ENCODE measurements around the gene PSAP.

The PSAP gene

GRCh38 chr10:71840958-71841335, 10.1 kb downstream of the PSAP start:
- Histone ChIP-seq H3K27ac (ENCODE audit: low read depth, low read length) (peak overlapping the region; percentile 38), H3K36me3 (ENCODE audit: insufficient read depth, low read length) (no peaks in the 10 kb centered on the region), H3K4me3 (ENCODE audit: low read length) (no peak overlapping the region), H3K27me3 (ENCODE audit: insufficient read depth, low read length) (no peaks in the 10 kb centered on the region), H3K9ac (ENCODE audit: low read depth, low read length) (no peak overlapping the region; the same call in 1 of the 2 replicates), H3K4me1 (ENCODE audit: insufficient read depth, low read length) (peaks cover 38% of the 10 kb centered on the region), H3K9me3 (ENCODE audit: insufficient read depth, low read depth, low read length) (no peaks in the 10 kb centered on the region)
- WGBS: 91% methylated on average over 4 of the region's 4 CpGs

GRCh38 chr10:71840177-71840957, 10.7 kb downstream of the PSAP start:
- H3K9me3 ChIP-seq (ENCODE audit: insufficient read depth, low read depth, low read length): no peaks in the 10 kb centered on the region
- 38% methylated on average over 6 of the region's 6 CpGs for WGBS
- no peaks in the 10 kb centered on the region for H3K36me3 ChIP-seq (ENCODE audit: insufficient read depth, low read length)
- H3K27me3 ChIP-seq (ENCODE audit: insufficient read depth, low read length): no peaks in the 10 kb centered on the region
- H3K4me1 ChIP-seq (ENCODE audit: insufficient read depth, low read length): peaks cover 42% of the 10 kb centered on the region
- H3K9ac ChIP-seq (ENCODE audit: low read depth, low read length): peak overlapping the region; percentile 12; the same call in 1 of the 2 replicates
- peak overlapping the region; percentile 71 for H3K27ac ChIP-seq (ENCODE audit: low read depth, low read length)
- H3K4me3 ChIP-seq (ENCODE audit: low read length): peak overlapping the region; percentile 24; the same call in 1 of the 2 replicates

GRCh38 chr10:71838264-71839211, 12.5 kb downstream of the PSAP start:
- Histone ChIP-seq H3K9ac (ENCODE audit: low read depth, low read length) (no peak overlapping the region), H3K27me3 (ENCODE audit: insufficient read depth, low read length) (no peaks in the 10 kb centered on the region), H3K9me3 (ENCODE audit: insufficient read depth, low read depth, low read length) (no peaks in the 10 kb centered on the region), H3K27ac (ENCODE audit: low read depth, low read length) (no peak overlapping the region), H3K4me3 (ENCODE audit: low read length) (no peak overlapping the region), H3K36me3 (ENCODE audit: insufficient read depth, low read length) (peaks cover 7% of the 10 kb centered on the region), H3K4me1 (ENCODE audit: insufficient read depth, low read length) (peaks cover 42% of the 10 kb centered on the region)
- 89% methylated on average over 14 of the region's 14 CpGs for WGBS

DNA sequence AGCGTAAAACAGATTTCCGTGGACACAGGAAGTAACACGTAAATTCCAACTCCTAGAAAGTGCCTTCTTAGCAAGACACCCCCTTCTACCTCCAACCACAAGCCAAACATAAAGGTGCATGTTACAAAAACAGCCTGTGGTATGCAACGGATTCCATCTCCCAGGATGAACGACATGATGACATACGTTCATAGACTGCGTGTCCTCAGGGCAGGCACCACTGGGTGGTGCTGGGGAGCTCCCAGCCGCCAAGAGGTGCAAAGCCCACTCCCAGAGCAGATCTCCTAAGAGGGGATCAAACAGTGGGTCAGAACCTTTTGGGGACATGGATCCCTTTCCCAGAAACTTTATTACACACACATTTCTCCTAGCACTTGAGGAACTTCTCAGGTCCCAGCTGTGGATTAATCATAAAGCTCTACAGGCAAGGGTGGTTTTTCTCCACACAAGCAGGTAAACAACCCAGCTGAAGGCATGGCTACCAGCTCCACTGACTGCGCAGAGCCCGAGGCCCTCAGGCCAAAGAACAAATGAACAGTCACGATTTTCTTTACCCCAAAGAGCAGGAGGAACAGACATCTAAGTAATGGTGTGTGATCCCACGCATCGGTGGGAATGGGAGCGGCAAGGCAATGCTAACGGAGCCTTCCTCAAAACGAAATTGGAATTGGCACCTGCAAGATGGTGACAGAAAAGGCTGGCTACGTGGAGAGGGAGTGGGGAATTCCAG, 13.8 kb downstream of the PSAP start:
- H3K4me1 ChIP-seq (ENCODE audit: insufficient read depth, low read length): peaks cover 42% of the 10 kb centered on the region

DNA sequence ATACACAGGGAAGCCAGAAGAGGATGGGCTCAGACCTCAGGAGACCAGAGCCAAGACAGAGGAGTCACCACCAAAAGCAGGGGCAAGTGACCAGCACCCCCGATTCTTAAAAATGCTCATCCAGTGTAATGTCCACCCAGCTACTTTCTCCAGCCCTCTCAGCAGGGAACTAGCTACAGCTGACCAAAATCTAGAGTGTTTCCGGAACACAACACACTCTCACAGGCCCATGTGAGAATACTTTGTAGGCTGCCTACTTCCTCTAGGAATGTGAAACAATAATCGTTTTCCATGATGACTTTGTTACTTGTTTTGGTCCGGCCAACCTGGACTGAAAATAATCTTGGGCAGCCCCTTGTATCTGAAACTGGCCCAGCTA, 14.5 kb downstream of the PSAP start:
- peaks cover 23% of the 10 kb centered on the region for H3K36me3 ChIP-seq (ENCODE audit: insufficient read depth, low read length)
- no peak overlapping the region for H3K9ac ChIP-seq (ENCODE audit: low read depth, low read length)
- H3K4me3 ChIP-seq (ENCODE audit: low read length): no peak overlapping the region
- H3K27me3 ChIP-seq (ENCODE audit: insufficient read depth, low read length): no peaks in the 10 kb centered on the region
- H3K27ac ChIP-seq (ENCODE audit: low read depth, low read length): no peak overlapping the region
- peaks cover 42% of the 10 kb centered on the region for H3K4me1 ChIP-seq (ENCODE audit: insufficient read depth, low read length)
- H3K9me3 ChIP-seq (ENCODE audit: insufficient read depth, low read depth, low read length): no peaks in the 10 kb centered on the region
- WGBS: 95% methylated on average over 4 of the region's 4 CpGs

More for the DNA sequence above, 13.8 kb downstream of the PSAP start:
- 82% methylated on average over 17 of the region's 17 CpGs for WGBS
- no peak overlapping the region for H3K4me3 ChIP-seq (ENCODE audit: low read length)
- H3K27ac ChIP-seq (ENCODE audit: low read depth, low read length): no peak overlapping the region
- H3K27me3 ChIP-seq (ENCODE audit: insufficient read depth, low read length): no peaks in the 10 kb centered on the region
- peaks cover 16% of the 10 kb centered on the region for H3K36me3 ChIP-seq (ENCODE audit: insufficient read depth, low read length)
- H3K9me3 ChIP-seq (ENCODE audit: insufficient read depth, low read depth, low read length): no peaks in the 10 kb centered on the region
- H3K9ac ChIP-seq (ENCODE audit: low read depth, low read length): no peak overlapping the region

GRCh38 chr10:71835671-71836595, 15.1 kb downstream of the PSAP start:
- Histone ChIP-seq H3K36me3 (ENCODE audit: insufficient read depth, low read length) (peaks cover 29% of the 10 kb centered on the region), H3K9ac (ENCODE audit: low read depth, low read length) (no peak overlapping the region), H3K9me3 (ENCODE audit: insufficient read depth, low read depth, low read length) (no peaks in the 10 kb centered on the region), H3K4me3 (ENCODE audit: low read length) (no peak overlapping the region), H3K4me1 (ENCODE audit: insufficient read depth, low read length) (peaks cover 41% of the 10 kb centered on the region), H3K27ac (ENCODE audit: low read depth, low read length) (no peak overlapping the region), H3K27me3 (ENCODE audit: insufficient read depth, low read length) (no peaks in the 10 kb centered on the region)
- WGBS: 94% methylated on average over 11 of the region's 11 CpGs

- no peak overlapping the region for H3K9ac ChIP-seq (ENCODE audit: low read depth, low read length)
- no peak overlapping the region for H3K4me3 ChIP-seq (ENCODE audit: low read length)
- WGBS: 95% methylated on average over 14 of the region's 14 CpGs
- peaks cover 26% of the 10 kb centered on the region for H3K4me1 ChIP-seq (ENCODE audit: insufficient read depth, low read length)
- H3K27me3 ChIP-seq (ENCODE audit: insufficient read depth, low read length): no peaks in the 10 kb centered on the region
- H3K27ac ChIP-seq (ENCODE audit: low read depth, low read length): no peak overlapping the region
- H3K9me3 ChIP-seq (ENCODE audit: insufficient read depth, low read depth, low read length): no peaks in the 10 kb centered on the region
- peaks cover 45% of the 10 kb centered on the region for H3K36me3 ChIP-seq (ENCODE audit: insufficient read depth, low read length)
Observed at GRCh38 chr10:71834343-71834674, 16.7 kb downstream of the PSAP start.

- H3K4me3 ChIP-seq (ENCODE audit: low read length): no peak overlapping the region
- peaks cover 26% of the 10 kb centered on the region for H3K4me1 ChIP-seq (ENCODE audit: insufficient read depth, low read length)
- H3K9ac ChIP-seq (ENCODE audit: low read depth, low read length): no peak overlapping the region
- no peak overlapping the region for H3K27ac ChIP-seq (ENCODE audit: low read depth, low read length)
- H3K9me3 ChIP-seq (ENCODE audit: insufficient read depth, low read depth, low read length): no peaks in the 10 kb centered on the region
- 97% methylated on average over 8 of the region's 8 CpGs for WGBS
- H3K27me3 ChIP-seq (ENCODE audit: insufficient read depth, low read length): no peaks in the 10 kb centered on the region
- peaks cover 51% of the 10 kb centered on the region for H3K36me3 ChIP-seq (ENCODE audit: insufficient read depth, low read length)
Observed at GRCh38 chr10:71833451-71834342, 17.4 kb downstream of the PSAP start.

DNA sequence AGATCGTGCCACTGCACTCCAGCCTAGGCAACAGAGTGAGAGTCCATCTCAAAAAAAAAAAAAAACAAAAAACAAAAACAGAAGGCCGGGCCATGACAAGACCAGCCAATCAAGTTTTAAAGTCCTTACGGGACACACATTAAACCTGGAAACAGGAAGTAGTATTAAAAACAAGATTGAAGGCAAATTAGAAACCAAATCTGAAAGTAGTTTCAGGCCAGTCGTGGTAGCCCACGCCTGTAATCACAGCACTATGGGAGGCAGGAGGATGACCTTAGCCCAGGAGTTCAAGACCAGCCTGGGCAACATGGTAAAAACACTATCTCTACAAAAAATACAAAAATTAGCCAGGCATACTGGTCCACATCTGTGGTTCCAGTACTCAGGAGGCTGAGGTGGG, 18.1 kb downstream of the PSAP start:
- 96% methylated on average over 5 of the region's 5 CpGs for WGBS
- peaks cover 58% of the 10 kb centered on the region for H3K36me3 ChIP-seq (ENCODE audit: insufficient read depth, low read length)
- H3K9me3 ChIP-seq (ENCODE audit: insufficient read depth, low read depth, low read length): no peaks in the 10 kb centered on the region
- no peak overlapping the region for H3K9ac ChIP-seq (ENCODE audit: low read depth, low read length)
- peaks cover 24% of the 10 kb centered on the region for H3K4me1 ChIP-seq (ENCODE audit: insufficient read depth, low read length)
- H3K27ac ChIP-seq (ENCODE audit: low read depth, low read length): no peak overlapping the region
- no peaks in the 10 kb centered on the region for H3K27me3 ChIP-seq (ENCODE audit: insufficient read depth, low read length)
- H3K4me3 ChIP-seq (ENCODE audit: low read length): no peak overlapping the region

Data from HUES64 (cell line).